GM19468 (cell line): ENCODE results near the gene IDH2.
A peak's percentile ranks its signal among the peaks of the same experiment; 100 is the strongest.
"Not testable (repeated sequence)": the region's sequence is repeated elsewhere in the genome, so short reads cannot be mapped to it uniquely, and the experiment has no call there.

Experiments
- ATAC-seq: cut with Tn5 transposase; IDR thresholded peaks from one replicate; pipeline ENCODE4 v1.9.1; 2021; ENCODE audit warnings: mild to moderate bottlenecking, moderate library complexity, moderate number of reproducible peaks; ENCODE audit not compliant: unreplicated experiment; ENCODE audit errors: extremely low read depth

IDH2 gene

DNA sequence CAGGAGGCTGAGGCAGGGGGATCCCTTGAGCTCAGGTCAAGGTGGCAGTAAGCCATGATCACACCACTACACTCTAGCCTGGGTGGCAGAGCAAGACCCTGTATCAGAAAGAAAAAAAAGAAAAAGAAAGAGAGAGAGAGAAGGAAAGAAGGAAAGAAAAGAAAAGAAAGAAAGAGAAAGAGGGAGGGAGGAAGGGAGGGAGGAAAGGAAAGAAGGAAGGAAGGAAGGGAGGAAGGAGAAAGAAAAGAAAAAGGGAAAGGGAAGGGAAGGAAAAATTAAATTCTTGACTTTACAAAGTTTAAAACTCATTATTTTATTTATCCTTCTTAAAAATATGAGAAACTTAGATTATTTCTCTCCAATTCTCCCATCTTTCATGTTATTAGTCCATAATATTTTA, 17.1 kb upstream of the IDH2 start:
- no peak for ATAC-seq

DNA sequence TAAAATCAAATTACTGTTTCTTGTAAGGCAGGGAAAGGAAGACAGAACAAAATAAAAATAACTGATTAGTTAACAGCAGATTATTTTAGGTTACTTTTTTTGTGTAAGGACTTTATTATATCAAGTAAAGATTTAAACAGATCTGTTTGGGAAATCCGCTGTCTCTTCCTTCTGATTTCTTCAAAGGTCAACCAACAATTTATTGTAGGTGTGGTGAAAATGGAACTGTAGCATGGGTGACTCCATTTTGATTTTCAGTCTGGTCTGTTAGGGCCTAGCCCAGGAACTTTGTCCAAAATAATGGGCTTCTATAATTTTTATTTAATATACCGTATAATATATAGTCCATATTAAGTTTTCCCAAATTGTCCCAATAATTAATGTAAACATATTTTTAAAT, 13.5 kb upstream of the IDH2 start:
- ATAC-seq, result no peak

- ATAC-seq, result no peak
Observed at GRCh38 chr15:90114451-90114901, 12.2 kb upstream of the IDH2 start.

DNA sequence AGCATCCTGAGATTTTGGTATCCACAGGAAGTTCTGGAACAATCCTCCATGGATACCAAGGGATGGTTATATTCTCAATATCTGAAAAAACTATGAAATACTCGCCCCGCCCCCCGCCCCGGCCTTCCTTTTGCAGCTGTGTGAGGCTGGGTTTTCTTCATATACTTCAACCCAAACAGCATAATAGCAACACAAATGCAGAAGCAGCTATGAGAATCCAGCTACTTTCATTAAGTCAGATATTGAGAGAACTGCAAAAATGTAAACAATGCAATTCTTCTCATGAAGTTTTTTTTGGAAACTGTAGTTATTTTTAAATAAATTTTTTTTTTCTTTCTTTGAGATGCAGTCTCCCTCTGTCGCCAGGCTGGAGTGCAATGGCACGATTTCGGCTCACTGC, 10.9 kb upstream of the IDH2 start:
- ATAC-seq, result no peak

GRCh38 chr15:90109163-90109751, 7.0 kb upstream of the IDH2 start:
- ATAC-seq, result not testable (repeated sequence)

DNA sequence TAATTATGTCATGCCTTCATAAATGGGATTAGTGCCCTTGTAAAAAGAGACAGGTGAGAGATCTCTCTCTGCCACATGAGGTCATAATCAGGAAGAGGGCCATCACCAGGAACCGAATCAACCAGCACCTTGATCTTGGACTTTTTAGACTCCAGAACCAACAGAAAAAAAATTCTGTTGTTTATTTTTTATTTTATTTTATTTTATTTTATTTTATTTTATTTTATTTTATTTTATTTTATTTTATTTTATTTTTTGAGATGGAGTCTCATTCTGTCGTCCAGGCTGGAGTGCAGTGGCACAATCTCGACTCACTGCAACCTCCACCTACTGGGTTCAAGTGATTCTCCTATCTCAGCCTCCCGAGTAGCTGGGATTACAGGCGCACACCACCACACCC, 5.8 kb upstream of the IDH2 start:
- ATAC-seq, result not testable (repeated sequence)

DNA sequence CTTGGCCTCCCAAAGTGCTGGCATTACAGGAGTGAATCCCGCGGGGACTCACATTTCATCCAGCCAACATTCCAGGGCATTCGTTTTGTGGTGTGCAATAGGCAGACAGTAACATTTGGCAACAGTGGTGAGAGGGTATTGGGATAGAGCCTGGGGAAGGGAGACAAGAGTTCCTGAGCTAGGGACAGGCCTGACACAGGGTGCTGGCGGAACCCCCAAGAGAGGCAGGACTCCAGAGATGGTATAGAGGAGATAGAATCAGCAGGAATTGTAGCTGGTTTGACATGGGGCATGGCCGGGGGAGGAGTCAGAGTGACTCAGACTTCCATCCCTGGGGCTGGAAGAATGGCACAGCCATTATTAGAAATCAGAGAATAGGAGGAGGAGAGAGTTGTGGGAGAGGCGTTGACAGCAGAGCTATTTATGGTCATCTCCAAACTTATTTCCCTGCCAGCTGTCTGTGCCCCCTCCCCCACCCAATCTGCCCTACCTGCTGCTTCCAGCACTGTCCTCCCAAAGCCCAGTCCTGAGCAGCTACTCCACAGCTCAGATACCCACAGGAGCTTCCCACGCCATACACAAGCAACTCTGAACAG, 4.4 kb upstream of the IDH2 start:
- no peak for ATAC-seq

DNA sequence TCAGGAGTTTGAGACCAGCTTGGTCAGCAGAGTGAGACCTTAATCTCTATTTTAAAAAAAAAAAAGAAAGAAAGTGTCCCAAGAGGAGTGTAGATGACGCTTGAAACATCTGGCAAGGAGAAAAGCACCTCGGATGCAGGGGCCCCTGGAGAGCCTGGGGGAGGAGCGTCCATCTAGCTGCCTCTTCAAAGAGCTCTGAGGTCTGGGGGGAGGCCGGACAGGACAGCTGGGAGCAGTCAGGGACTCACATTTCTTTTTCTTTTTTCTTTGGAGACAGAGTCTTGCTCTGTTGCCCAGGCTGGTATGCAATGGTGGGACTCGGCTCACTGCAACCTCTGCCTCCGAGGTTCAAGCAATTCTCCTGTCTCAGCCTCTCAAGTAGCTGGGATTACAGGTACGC, 3.3 kb upstream of the IDH2 start:
- ATAC-seq, result no peak

GRCh38 chr15:90104551-90104950, 2.3 kb upstream of the IDH2 start:
- no peak for ATAC-seq

DNA sequence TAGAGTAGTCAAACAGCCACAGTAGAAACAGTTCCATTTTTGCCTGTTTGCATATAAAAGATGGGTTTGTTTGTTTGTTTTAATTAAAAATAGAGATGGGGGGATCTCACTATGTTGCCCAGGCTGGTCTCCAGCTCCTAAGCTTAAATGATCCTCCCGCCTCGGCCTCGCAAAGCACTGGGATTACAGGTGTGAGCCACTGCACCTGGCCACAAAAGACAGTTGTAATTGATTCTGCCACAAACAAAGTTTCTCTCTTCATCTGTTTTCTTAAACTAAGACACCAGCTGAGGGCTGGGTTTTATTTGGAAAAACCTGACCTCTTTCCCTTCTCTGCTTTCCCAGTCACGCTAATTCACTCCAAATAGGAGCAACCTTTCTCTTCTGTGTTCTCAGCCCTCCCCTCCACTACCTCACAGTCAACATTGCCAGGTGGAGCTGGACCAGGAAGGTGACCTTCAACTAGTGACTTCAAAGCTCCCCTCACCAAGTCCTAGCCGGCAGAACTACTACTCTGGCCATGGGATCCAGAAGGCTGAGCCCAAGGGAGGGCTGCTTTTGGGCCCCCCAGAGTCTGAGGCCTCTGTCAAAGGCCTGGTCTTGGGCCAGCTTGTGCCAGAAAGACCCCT, 1.5 kb upstream of the IDH2 start:
- no peak for ATAC-seq

DNA sequence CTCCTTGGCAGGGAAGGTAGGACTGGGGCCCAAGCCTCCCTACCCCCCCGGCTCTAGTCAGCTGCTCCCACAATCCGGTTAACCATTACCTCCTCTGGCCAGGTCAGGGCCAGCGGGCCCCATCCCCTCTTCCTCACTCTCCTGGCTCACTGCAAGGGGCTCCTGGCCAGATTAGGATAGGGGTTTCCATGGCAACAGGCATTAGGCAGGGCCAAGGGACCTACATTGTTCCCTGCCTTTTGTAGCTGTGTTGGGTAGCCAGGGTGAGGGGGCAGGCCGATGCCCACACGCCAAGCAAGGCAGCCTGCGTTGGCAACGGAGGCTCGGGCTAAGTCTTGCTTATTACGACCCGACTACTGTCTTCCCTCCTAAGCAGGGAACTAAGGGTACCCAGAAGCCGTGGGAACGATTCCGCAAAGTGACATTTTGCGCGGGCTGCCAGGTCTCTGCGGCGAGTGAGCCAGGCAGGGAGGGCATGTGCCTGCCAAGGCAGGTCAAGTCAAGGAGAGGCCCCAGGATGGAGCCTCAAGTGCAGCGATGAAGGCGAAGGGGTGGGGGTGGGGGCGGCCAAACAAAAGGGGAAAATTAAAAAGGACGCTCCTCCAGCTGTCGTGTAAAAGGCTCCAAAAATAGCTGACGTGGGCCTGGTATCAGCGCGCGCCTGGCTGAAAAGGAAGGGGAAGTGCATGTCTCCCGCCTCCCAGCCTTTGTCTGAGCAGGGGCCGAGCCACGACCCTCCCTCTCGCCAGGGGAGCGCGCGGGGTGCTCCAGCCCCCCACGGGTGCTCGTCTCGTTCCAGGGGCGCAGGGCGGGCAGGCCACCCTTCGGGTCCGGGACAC, 919 bp downstream of the IDH2 start:
- no peak for ATAC-seq

DNA sequence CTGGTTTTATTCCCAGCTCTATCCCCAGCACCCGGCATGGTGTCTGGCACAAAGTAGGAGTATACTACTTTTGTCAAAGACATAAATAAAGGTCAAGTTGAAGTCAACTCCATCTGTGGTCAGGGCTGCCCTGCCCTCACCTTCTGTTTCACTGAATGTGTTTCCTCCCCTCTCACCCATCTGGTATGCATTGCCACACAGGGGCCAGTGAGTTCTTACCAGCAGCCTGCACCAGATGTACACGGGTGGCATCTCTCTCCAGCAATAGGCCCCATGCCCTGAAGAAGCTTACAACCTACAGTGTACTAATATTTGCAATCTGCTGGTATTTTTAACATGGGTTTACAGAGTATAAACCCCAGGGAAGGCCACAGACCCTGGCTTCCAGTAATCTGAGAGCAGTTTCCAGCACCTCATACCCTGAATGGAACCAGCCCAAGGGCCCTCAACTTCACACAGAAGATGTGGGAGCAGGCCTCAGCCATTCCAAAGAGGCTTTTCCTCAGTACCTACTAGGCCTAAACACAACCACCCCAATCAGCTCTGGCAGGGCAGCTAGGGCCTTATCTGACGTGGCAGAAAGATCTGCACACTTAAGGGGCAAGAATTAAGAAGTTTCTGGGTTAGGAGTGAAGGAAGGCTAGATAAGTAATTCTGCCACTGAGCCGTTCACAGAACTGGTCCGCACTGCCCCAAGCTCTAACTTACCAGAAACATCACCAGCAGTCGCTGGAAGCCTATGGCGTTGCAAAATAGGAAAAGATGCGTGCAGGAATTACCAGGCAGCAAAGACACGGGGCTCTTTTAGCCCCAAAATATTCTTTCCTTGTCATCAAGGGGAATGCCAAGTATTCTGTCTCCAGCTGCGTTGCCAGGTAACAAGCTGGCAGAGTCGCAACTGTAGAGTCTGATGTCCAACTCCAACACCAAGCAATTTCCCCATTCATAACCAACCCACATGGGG, 2.1 kb downstream of the IDH2 start:
- no peak for ATAC-seq

- no peak for ATAC-seq
Observed at GRCh38 chr15:90099072-90099867, 3.0 kb downstream of the IDH2 start.

- ATAC-seq, result peak; percentile 40
Observed at GRCh38 chr15:90097475-90097874, 4.8 kb downstream of the IDH2 start.

DNA sequence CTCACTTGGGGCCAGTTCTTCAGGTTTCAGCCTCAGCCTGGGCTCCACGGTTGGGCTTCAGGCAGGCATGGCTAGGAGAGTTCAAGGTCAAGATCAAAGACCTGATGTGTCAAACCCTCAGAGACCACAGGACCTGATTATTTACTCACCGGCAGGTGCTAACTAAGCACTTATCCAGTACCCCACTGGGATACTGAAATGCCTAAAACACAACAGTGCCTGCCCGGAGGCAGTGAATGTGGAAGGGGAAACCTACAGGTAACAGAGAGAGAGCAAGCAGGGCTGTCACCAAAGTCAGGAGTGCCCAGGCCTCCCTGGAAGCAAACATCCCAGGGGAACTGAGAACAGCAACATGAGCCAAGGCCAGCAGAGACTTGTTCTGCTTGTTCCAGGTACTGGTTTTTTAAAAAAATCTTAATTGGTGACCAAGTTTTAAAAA, 6.7 kb downstream of the IDH2 start:
- no peak for ATAC-seq

DNA sequence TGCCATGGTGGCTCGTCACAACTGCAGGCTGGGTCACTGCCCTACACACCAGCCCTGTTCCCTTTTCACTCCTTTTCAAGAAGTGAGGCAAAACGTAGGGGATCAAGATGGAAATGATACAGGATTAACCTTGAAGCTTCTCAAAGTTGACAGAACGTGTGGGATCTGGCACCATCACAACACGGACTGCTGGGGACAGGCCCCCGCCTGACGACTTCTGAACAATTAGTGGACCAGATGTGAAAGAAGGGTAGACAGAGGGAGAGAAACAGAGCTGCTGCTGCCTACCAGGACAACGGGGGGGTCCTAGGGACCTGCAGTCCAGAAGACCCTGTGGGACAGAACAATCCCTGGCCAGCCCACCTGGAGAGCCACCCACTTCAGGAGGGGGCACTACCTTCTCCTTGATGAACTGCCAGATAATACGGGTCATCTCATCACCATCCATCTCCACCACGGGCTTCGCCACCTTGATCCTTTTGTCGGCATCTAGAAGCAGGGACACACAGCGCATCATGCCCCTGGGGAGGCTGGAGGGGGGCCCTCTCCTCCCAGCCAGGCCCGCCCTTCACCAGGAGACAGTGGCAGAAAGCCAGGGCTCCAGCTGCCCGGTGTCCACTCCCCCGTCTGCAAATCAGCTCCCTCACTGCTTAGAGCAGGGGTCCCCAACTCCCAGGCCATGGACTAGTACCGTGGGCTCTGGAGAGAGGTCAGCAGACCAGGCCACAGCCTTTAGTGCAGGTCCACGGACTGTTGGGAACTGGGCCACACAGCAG, 10.9 kb downstream of the IDH2 start:
- ATAC-seq, result no peak

GRCh38 chr15:90090226-90090848, 11.9 kb downstream of the IDH2 start:
- ATAC-seq, result no peak
